ENCODE results near the gene FXYD3. TPM values are rescaled to one million over a fixed set of nuclear protein-coding genes. Genes with fewer than 3 reads are reported as not detected.

Gene FXYD3
- polyA plus RNA-seq, 1 of the 3 experiments (the other 2 are of a cell fraction), result not detected

DNA sequence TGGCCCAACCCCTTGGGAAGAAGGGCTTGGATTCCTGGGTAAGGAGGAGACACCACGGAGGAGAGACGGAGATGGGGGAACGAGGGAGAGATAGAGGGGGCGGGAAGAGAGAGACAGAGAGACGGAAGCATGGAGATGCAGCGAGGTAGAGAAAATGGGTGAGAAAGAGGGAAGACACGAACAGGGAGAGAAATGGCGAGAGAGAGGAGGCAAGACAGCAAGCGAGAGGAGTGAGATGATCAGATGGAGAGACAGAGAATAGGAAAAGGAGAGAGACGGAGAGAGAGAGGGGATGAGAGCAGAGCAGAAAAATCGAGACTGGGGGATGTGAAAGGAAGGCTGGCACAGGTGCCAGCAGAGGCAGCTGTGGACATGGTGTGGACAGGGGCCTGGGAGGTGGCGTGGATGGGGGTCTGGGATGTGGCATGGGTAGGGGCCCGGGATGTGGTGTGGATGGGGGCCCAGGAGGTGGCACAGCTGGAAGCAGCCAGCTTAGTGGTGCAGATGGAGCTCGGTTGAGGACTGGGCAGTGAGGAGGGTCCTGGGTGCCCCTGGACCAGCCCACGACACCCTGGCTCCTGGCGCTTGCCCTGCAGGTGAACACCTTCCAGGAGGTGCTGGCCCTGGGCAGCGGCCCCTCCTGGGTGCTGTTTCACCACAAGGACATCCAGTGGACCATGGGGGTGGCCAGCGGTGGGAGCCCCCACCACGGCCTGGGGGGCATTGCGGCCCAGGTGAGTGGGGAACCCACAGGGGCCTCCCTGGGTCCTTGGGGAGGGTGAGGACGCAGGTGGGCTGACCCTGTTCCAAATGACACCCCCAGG is 40.2 kb upstream of the FXYD3 start:
- CTCF ChIA-PET, result interaction anchor here (1.0 to 1.9 kb wide), 2 partner anchors 9 to 16 kb away, joined by 3 to 10 read pairs; no protein-coding TSS in a partner anchor
- TF ChIP-seq CHD2 (IDR thresholded peaks at IDR 0.05; ENCODE audit: low read length, partially characterized antibody) (no peak), TEAD4 (IDR thresholded peaks at IDR 0.05; ENCODE audit: borderline replicate concordance, insufficient read depth) (no peak), TAF1 (IDR thresholded peaks at IDR 0.05; ENCODE audit: borderline replicate concordance, low read depth, low read length) (no peak), FOXJ3 (CRISPR knock-in tag; IDR thresholded peaks at IDR 0.05) (no peak), RFX5 (IDR thresholded peaks at IDR 0.05; ENCODE audit: low read length) (no peak), RXRA (IDR thresholded peaks at IDR 0.05; ENCODE audit: borderline replicate concordance, low read depth) (no peak), SMC3 (IDR thresholded peaks at IDR 0.05; ENCODE audit: low read depth, low read length) (no peak), FOSL2 (IDR thresholded peaks at IDR 0.05; ENCODE audit: borderline replicate concordance, low read depth) (no peak), MEF2A (IDR thresholded peaks at IDR 0.05; ENCODE audit: borderline replicate concordance, low read depth) (no peak), EZH2phosphoT487 (IDR thresholded peaks at IDR 0.05; ENCODE audit: borderline replicate concordance, low read depth) (no peak), GABPA (IDR thresholded peaks at IDR 0.05; ENCODE audit: low read depth) (no peak), YY1 (IDR thresholded peaks at IDR 0.05; ENCODE audit: low read depth) (no peak), POLR2AphosphoS5 (IDR thresholded peaks at IDR 0.05; ENCODE audit: low read depth, low read length) (no peak), RAD21 (IDR thresholded peaks at IDR 0.05; ENCODE audit: low read length) (no peak), SIN3A (IDR thresholded peaks at IDR 0.05; ENCODE audit: borderline replicate concordance, low read depth, low read length) (no peak), GATA2 (CRISPR knock-in tag; IDR thresholded peaks at IDR 0.05) (no peak)
- TF ChIP-seq, protein P1, sequence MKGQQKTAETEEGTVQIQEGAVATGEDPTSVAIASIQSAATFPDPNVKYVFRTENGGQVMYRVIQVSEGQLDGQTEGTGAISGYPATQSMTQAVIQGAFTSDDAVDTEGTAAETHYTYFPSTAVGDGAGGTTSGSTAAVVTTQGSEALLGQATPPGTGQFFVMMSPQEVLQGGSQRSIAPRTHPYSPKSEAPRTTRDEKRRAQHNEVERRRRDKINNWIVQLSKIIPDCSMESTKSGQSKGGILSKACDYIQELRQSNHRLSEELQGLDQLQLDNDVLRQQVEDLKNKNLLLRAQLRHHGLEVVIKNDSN (IDR thresholded peaks at IDR 0.05; ENCODE audit: borderline replicate concordance, low read depth), result no peak
- TF ChIP-seq, protein P2, sequence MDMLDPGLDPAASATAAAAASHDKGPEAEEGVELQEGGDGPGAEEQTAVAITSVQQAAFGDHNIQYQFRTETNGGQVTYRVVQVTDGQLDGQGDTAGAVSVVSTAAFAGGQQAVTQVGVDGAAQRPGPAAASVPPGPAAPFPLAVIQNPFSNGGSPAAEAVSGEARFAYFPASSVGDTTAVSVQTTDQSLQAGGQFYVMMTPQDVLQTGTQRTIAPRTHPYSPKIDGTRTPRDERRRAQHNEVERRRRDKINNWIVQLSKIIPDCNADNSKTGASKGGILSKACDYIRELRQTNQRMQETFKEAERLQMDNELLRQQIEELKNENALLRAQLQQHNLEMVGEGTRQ (IDR thresholded peaks at IDR 0.05; ENCODE audit: borderline replicate concordance, low read depth, low read length), result no peak
- Histone ChIP-seq H3K27ac (ENCODE audit: low read depth in 2 of 2, low read length in 1 of 2) (no peak overlapping the region), H3K4me2 (no peak overlapping the region), H3K79me2 (ENCODE audit: insufficient read depth) (no peaks in the 10 kb centered on the region), H3K4me1 (ENCODE audit: control insufficient read depth in 1 of 2, insufficient read depth in 2 of 2, low read depth in 1 of 2, low read length in 1 of 2) (no peaks in the 10 kb centered on the region), H2AFZ (ENCODE audit: low read depth) (no peak overlapping the region), H4K20me1 (ENCODE audit: insufficient read depth) (no peaks in the 10 kb centered on the region), H3F3A (replicated peaks; ENCODE audit: insufficient read depth) (no peaks in the 10 kb centered on the region), H3K9ac (no peak overlapping the region), H3K27me3 (ENCODE audit: insufficient read depth) (no peaks in the 10 kb centered on the region), H3K9me2 (no peaks in the 10 kb centered on the region), H3K36me3 (replicated peaks in 1 of 2; ENCODE audit: control insufficient read depth in 1 of 2, insufficient read depth in 2 of 2, low read length in 1 of 2) (no peaks in the 10 kb centered on the region), H3K9me3 (no peaks in the 10 kb centered on the region), H3K4me3 (ENCODE audit: low read depth in 2 of 2, low read length in 1 of 2) (no peak overlapping the region)
- DNase-seq, result no peak
- POLR2A ChIA-PET, result no interaction called here
- 56% methylated on average over 17 of the region's 21 CpGs for WGBS (ENCODE audit: low lambda C conversion rate)

Data from SK-N-SH (cell line).